Measurements from ENCODE around the gene MUC4. TPM values are rescaled to one million over a fixed set of nuclear protein-coding genes. Genes with fewer than 3 reads are reported as not detected.

Gene MUC4
- under 0.01 TPM in 1 of 2 replicates, not detected in the other for total RNA-seq

GRCh38 chr3:195811756-195812155, at the start of gene MUC4:
MUC4 (minus strand) TSS chr3:195811929; CDS start chr3:195811817, 112 bp downstream.

GRCh38 chr3:195720831-195721506, 90.8 kb downstream of the MUC4 start, which contains the start of gene MUC20:
MUC20 (plus strand) TSS chr3:195720978; CDS start chr3:195721008, 30 bp downstream.

Other genes starting within 250 kb of the MUC4 start
- gene APOD, start 228.0 kb downstream of the MUC4 start, total RNA-seq, result 0.61 and 1.3 TPM in 2 replicates
- not detected in 2 replicates for gene MUC20, start 91.0 kb downstream of the MUC4 start, total RNA-seq
- gene TNK2, start 96.6 kb upstream of the MUC4 start, total RNA-seq, result 7.6 and 8.1 TPM in 2 replicates

Measured in epithelial cell of umbilical artery (primary cell).